HEK293 (cell line): ENCODE data around the gene EBF4.

Experiments used
- CTCF ChIA-PET: fragments of 350-600 bp; formaldehyde crosslinking; extraction: SDS; loops from one replicate; lab custom pipeline; 2021; ENCODE audit warnings: antibody characterized with exemption; lab: Yijun Ruan, JAX
- POLR2A ChIA-PET: fragments of 300-600 bp; formaldehyde crosslinking; extraction: SDS; loops from one replicate; lab custom pipeline; 2020; ENCODE audit warnings: antibody characterized with exemption, inconsistent platforms; lab: Yijun Ruan, JAX
- H3K27ac ChIP-seq: fragments of 200-500 bp; sonication (Bioruptor generic); 2 replicates; pipeline ENCODE4 v1.5.1; 2014; ENCODE audit warnings: low read depth, low read length, control low read depth, inconsistent platforms; ENCODE audit errors: extremely low read depth
- H3K36me3 ChIP-seq, 2 experiments: fragments of 200-500 bp in 1 of 2; sonication (Bioruptor generic) in 1 of 2; 1 replicate in 1 of 2; 2 replicates in 1 of 2; pipeline ENCODE4 v1.5.1; 2014 to 2017; ENCODE audit warnings: inconsistent platforms in 2 of 2, low read length in 2 of 2; ENCODE audit not compliant: control insufficient read depth in 2 of 2, insufficient read depth in 1 of 2
- H3K4me1 ChIP-seq: fragments of 200-500 bp; sonication (Bioruptor generic); 2 replicates; pipeline ENCODE4 v1.5.1; 2014; ENCODE audit warnings: mild to moderate bottlenecking, low read length, inconsistent platforms; ENCODE audit not compliant: control insufficient read depth, insufficient read depth
- H3K4me3 ChIP-seq: 2 replicates; pipeline ENCODE4 v1.5.1; 2011; ENCODE audit warnings: low read depth, mild to moderate bottlenecking, control low read depth, low read length, moderate library complexity
- H3K9me3 ChIP-seq: fragments of 200-500 bp; sonication (Bioruptor generic); 2 replicates; pipeline ENCODE4 v1.5.1; 2014; ENCODE audit warnings: low read depth, low read length, inconsistent platforms; ENCODE audit not compliant: control insufficient read depth, insufficient read depth
- ELK4 ChIP-seq: IDR thresholded peaks from 2 replicates; pipeline ENCODE4 v1.6.1; 2011; ENCODE audit warnings: mild to moderate bottlenecking, low read depth, low read length, borderline replicate concordance
- KLF8 ChIP-seq: fragments of 450-650 bp; formaldehyde crosslinking; IDR thresholded peaks from 2 replicates; pipeline ENCODE4 v1.5.1; 2016; ENCODE audit warnings: missing biosample characterization, missing genetic modification characterization
- SP2 ChIP-seq: fragments of 450-650 bp; formaldehyde crosslinking; IDR thresholded peaks from 2 replicates; pipeline ENCODE4 v1.5.1; 2016; ENCODE audit warnings: missing biosample characterization, missing genetic modification characterization
- TCF7L2 ChIP-seq: IDR thresholded peaks from 2 replicates; pipeline ENCODE4 v1.6.1; 2011; ENCODE audit warnings: low read depth, mild to moderate bottlenecking, inconsistent platforms, low read length, moderate library complexity, borderline replicate concordance
- YY1 ChIP-seq: fragments of 450-650 bp; formaldehyde crosslinking; IDR thresholded peaks from 2 replicates; pipeline ENCODE4 v1.5.1; 2018; ENCODE audit warnings: missing biosample characterization, missing genetic modification characterization
- ZBTB48 ChIP-seq: fragments of 450-650 bp; formaldehyde crosslinking; IDR thresholded peaks from 2 replicates; pipeline ENCODE4 v1.5.1; 2016; ENCODE audit warnings: missing biosample characterization, missing genetic modification characterization
- ZBTB7A ChIP-seq: fragments of 450-650 bp; formaldehyde crosslinking; IDR thresholded peaks from 2 replicates; pipeline ENCODE4 v1.5.1; 2016; ENCODE audit warnings: low read depth, missing biosample characterization, missing genetic modification characterization
- ZFP69B ChIP-seq: fragments of 450-650 bp; formaldehyde crosslinking; IDR thresholded peaks from 2 replicates; pipeline ENCODE4 v1.5.1; 2016; ENCODE audit warnings: missing biosample characterization, missing genetic modification characterization
- ZNF132 ChIP-seq: fragments of 450-650 bp; formaldehyde crosslinking; IDR thresholded peaks from 2 replicates; pipeline ENCODE4 v1.5.1; 2017; ENCODE audit warnings: missing biosample characterization, missing genetic modification characterization, borderline replicate concordance
- ZNF140 ChIP-seq: fragments of 450-650 bp; formaldehyde crosslinking; IDR thresholded peaks from 2 replicates; pipeline ENCODE4 v1.5.1; 2016; ENCODE audit warnings: missing biosample characterization, missing genetic modification characterization
- ZNF146 ChIP-seq: fragments of 450-650 bp; formaldehyde crosslinking; IDR thresholded peaks from 2 replicates; pipeline ENCODE4 v1.5.1; 2016; ENCODE audit warnings: missing biosample characterization, missing genetic modification characterization
- ZNF155 ChIP-seq: fragments of 450-650 bp; formaldehyde crosslinking; IDR thresholded peaks from 2 replicates; pipeline ENCODE4 v1.5.1; 2016; ENCODE audit warnings: missing biosample characterization, missing genetic modification characterization
- ZNF221 ChIP-seq: fragments of 450-650 bp; formaldehyde crosslinking; IDR thresholded peaks from 2 replicates; pipeline ENCODE4 v1.5.1; 2017; ENCODE audit warnings: missing biosample characterization, missing genetic modification characterization, borderline replicate concordance
- ZNF274 ChIP-seq, 2 experiments: fragments of 200-500 bp in 1 of 2; fragments of 450-650 bp in 1 of 2; sonication (Bioruptor generic) in 1 of 2; formaldehyde crosslinking in 1 of 2; IDR thresholded peaks; 2 replicates each; pipeline versions ENCODE4 v1.5.1 to v1.6.1; 2014 to 2016; ENCODE audit warnings: borderline replicate concordance in 1 of 2, inconsistent platforms in 1 of 2, low read length in 1 of 2, missing biosample characterization in 1 of 2, missing genetic modification characterization in 1 of 2
- ZNF366 ChIP-seq: fragments of 450-650 bp; formaldehyde crosslinking; conservative IDR thresholded peaks from 2 replicates; pipeline ENCODE4 v1.5.1; 2016; ENCODE audit warnings: missing biosample characterization, missing genetic modification characterization
- ZNF548 ChIP-seq: fragments of 450-650 bp; formaldehyde crosslinking; IDR thresholded peaks from 2 replicates; pipeline ENCODE4 v1.5.1; 2016; ENCODE audit warnings: missing biosample characterization, missing genetic modification characterization
- ZNF596 ChIP-seq: fragments of 450-650 bp; IDR thresholded peaks from 2 replicates; pipeline ENCODE4 v1.5.0; 2018; ENCODE audit warnings: missing biosample characterization, mild to moderate bottlenecking, missing genetic modification characterization, moderate library complexity
- ZNF654 ChIP-seq: fragments of 450-650 bp; formaldehyde crosslinking; IDR thresholded peaks from 2 replicates; pipeline ENCODE4 v1.5.1; 2016; ENCODE audit warnings: low read depth, missing biosample characterization, missing genetic modification characterization
- ZNF837 ChIP-seq: fragments of 450-650 bp; formaldehyde crosslinking; IDR thresholded peaks from 2 replicates; pipeline ENCODE4 v1.5.1; 2016; ENCODE audit warnings: missing biosample characterization, missing genetic modification characterization
- ZNF843 ChIP-seq: fragments of 450-650 bp; formaldehyde crosslinking; IDR thresholded peaks from 2 replicates; pipeline ENCODE4 v1.5.1; 2016; ENCODE audit warnings: missing biosample characterization, missing genetic modification characterization
- ZSCAN16 ChIP-seq: fragments of 450-650 bp; formaldehyde crosslinking; IDR thresholded peaks from 2 replicates; pipeline ENCODE4 v1.5.1; 2016; ENCODE audit warnings: missing biosample characterization, missing genetic modification characterization
- TF ChIP-seq, protein P1 (sequence below): fragments of 450-650 bp; formaldehyde crosslinking; IDR thresholded peaks from 2 replicates; pipeline ENCODE4 v1.5.1; 2016; ENCODE audit warnings: missing biosample characterization, missing genetic modification characterization

EBF4 gene

GRCh38 chr20:2800521-2801285 is 108.1 kb downstream of the EBF4 start, which contains the start of gene CPXM1 (continued):
- TF ChIP-seq ZNF274 (IDR thresholded peaks at IDR 0.05; ENCODE audit: low read length) (no peak), ZNF274 (tag by site-specific recombination; IDR thresholded peaks at IDR 0.05; ENCODE audit: borderline replicate concordance) (no peak), KLF8 (no peak), ZNF140 (tag by site-specific recombination) (no peak), YY1 (tag by site-specific recombination) (no peak), ZNF221 (tag by site-specific recombination) (no peak), ZSCAN16 (no peak), ZNF132 (no peak), ZNF366 (tag by site-specific recombination) (no peak)

- Histone ChIP-seq H3K36me3 (peaks cover 0 to 17% of the 10 kb centered on the region in 2 experiments; a peak in 1 of 3 replicates), H3K4me3 (no peak overlapping the region), H3K9me3 (no peaks in the 10 kb centered on the region), H3K27ac (no peak overlapping the region), H3K4me1 (0 out of 2 replicates have a peak, but pooled peaks cover 3% of the 10 kb centered on the region)
- ChIA-PET CTCF (interaction anchor here (0.6 to 1.5 kb wide), 3 partner anchors 17 to 63 kb away, joined by 3 to 4 read pairs (median 4); no protein-coding TSS in a partner anchor), POLR2A (interaction anchor here (1.3 kb wide), 1 partner anchor 11 kb away, joined by 3 read pairs; no protein-coding TSS in a partner anchor)
- no peak for TF ChIP-seq ZNF132
- TF ChIP-seq, protein P1, sequence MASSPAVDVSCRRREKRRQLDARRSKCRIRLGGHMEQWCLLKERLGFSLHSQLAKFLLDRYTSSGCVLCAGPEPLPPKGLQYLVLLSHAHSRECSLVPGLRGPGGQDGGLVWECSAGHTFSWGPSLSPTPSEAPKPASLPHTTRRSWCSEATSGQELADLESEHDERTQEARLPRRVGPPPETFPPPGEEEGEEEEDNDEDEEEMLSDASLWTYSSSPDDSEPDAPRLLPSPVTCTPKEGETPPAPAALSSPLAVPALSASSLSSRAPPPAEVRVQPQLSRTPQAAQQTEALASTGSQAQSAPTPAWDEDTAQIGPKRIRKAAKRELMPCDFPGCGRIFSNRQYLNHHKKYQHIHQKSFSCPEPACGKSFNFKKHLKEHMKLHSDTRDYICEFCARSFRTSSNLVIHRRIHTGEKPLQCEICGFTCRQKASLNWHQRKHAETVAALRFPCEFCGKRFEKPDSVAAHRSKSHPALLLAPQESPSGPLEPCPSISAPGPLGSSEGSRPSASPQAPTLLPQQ (tag by site-specific recombination) = no peak
- no peak for TF ChIP-seq ZNF274 (IDR thresholded peaks at IDR 0.05; ENCODE audit: low read length)
- no peak for TF ChIP-seq ZNF274 (tag by site-specific recombination; IDR thresholded peaks at IDR 0.05; ENCODE audit: borderline replicate concordance)
- TF ChIP-seq ZBTB48 (tag by site-specific recombination) = no peak
Observed at GRCh38 chr20:2801286-2801728, 108.7 kb downstream of the EBF4 start.

- H3K4me3 ChIP-seq = no peak overlapping the region
- ChIA-PET POLR2A (no interaction called here), CTCF (no interaction called here)
- no peaks in the 10 kb centered on the region for H3K36me3 ChIP-seq
- no peak overlapping the region for H3K27ac ChIP-seq
- H3K4me1 ChIP-seq = no peaks in the 10 kb centered on the region
- no peak for TF ChIP-seq ZNF596 (tag by site-specific recombination)
- no peak for TF ChIP-seq ZNF654
- TF ChIP-seq ZNF155 (tag by site-specific recombination) = no peak
- no peak for TF ChIP-seq SP2 (tag by site-specific recombination)
- TF ChIP-seq ZNF843 = no peak
- TF ChIP-seq ZNF548 = no peak
- TF ChIP-seq TCF7L2 = no peak
- no peak for TF ChIP-seq ELK4
- TF ChIP-seq ZBTB7A = no peak
- no peak for TF ChIP-seq ZNF146 (tag by site-specific recombination)
- TF ChIP-seq ZFP69B (tag by site-specific recombination) = no peak
- TF ChIP-seq ZNF837 = no peak
- no peaks in the 10 kb centered on the region for H3K9me3 ChIP-seq
Observed at GRCh38 chr20:2804041-2804828, 111.7 kb downstream of the EBF4 start.
